Karpas-422 (cell line): ENCODE results near the gene SYNGR4. TPM values are rescaled to one million over a fixed set of nuclear protein-coding genes. Genes with fewer than 3 reads are reported as not detected.

Experiments used
- DNase-seq: peaks from one replicate; pipeline ENCODE4 v3.0.0-alpha.2; 2015
- H2AFZ ChIP-seq: fragments of 200-600 bp; sonication (generic); 2 replicates; pipeline ENCODE4 v1.6.1; 2014; ENCODE audit warnings: antibody characterized with exemption, low read length, mixed read lengths
- H3K27ac ChIP-seq: fragments of 200-600 bp; sonication (generic); 2 replicates; pipeline ENCODE4 v1.5.1; 2014; ENCODE audit warnings: mild to moderate bottlenecking, low read length, moderate library complexity
- H3K27me3 ChIP-seq: fragments of 200-600 bp; sonication (generic); 2 replicates; pipeline ENCODE4 v1.6.1; 2014; ENCODE audit warnings: low read length, mixed read lengths
- H3K36me3 ChIP-seq: fragments of 200-600 bp; sonication (generic); 2 replicates; pipeline ENCODE4 v1.6.1; 2014; ENCODE audit warnings: low read length, mixed read lengths; ENCODE audit not compliant: insufficient read depth
- H3K4me1 ChIP-seq: fragments of 200-600 bp; sonication (generic); 2 replicates; pipeline ENCODE4 v1.6.1; 2014; ENCODE audit warnings: mild to moderate bottlenecking, low read length, mixed read lengths
- H3K4me2 ChIP-seq: fragments of 200-600 bp; sonication (generic); 2 replicates; pipeline ENCODE4 v1.6.1; 2014; ENCODE audit warnings: low read length, low read depth, mild to moderate bottlenecking; ENCODE audit not compliant: poor library complexity, severe bottlenecking
- H3K4me3 ChIP-seq: fragments of 200-600 bp; sonication (generic); 2 replicates; pipeline ENCODE4 v1.5.1; 2014; ENCODE audit warnings: mild to moderate bottlenecking, antibody characterized with exemption, low read length, mixed read lengths
- H3K79me2 ChIP-seq: fragments of 200-600 bp; sonication (generic); 2 replicates; pipeline ENCODE4 v1.6.1; 2014; ENCODE audit warnings: mild to moderate bottlenecking, low read length, mixed read lengths
- H3K9ac ChIP-seq: fragments of 200-600 bp; sonication (generic); 2 replicates; pipeline ENCODE4 v1.6.0; 2014; ENCODE audit warnings: low read length
- H3K9me2 ChIP-seq: fragments of 200-600 bp; sonication (generic), shearing (Covaris generic); replicated peaks from 2 replicates; pipeline ENCODE4 v1.6.0; 2014; ENCODE audit warnings: mild to moderate bottlenecking, low read length, moderate library complexity; ENCODE audit not compliant: insufficient read depth
- H3K9me3 ChIP-seq: fragments of 300-700, 200-600 bp; sonication (generic); 2 replicates; pipeline ENCODE4 v1.6.1; 2014; ENCODE audit warnings: low read length, mixed read lengths
- H4K20me1 ChIP-seq: fragments of 200-600 bp; sonication (generic); 2 replicates; pipeline ENCODE4 v1.6.1; 2014; ENCODE audit warnings: mild to moderate bottlenecking, antibody characterized with exemption, low read length, low read depth; ENCODE audit not compliant: insufficient read depth
- total RNA-seq: library from RNA; depleted of rRNA; stranded (reverse); fragments of >200 nt; shearing (Covaris generic); gene quantifications from 2 replicates; pipeline ENCODE4 v1.2.3, GENCODE V29; 2014; ENCODE audit warnings: low replicate concordance

Gene SYNGR4
- total RNA-seq, 1 experiment from 2014 or later: not detected

DNA sequence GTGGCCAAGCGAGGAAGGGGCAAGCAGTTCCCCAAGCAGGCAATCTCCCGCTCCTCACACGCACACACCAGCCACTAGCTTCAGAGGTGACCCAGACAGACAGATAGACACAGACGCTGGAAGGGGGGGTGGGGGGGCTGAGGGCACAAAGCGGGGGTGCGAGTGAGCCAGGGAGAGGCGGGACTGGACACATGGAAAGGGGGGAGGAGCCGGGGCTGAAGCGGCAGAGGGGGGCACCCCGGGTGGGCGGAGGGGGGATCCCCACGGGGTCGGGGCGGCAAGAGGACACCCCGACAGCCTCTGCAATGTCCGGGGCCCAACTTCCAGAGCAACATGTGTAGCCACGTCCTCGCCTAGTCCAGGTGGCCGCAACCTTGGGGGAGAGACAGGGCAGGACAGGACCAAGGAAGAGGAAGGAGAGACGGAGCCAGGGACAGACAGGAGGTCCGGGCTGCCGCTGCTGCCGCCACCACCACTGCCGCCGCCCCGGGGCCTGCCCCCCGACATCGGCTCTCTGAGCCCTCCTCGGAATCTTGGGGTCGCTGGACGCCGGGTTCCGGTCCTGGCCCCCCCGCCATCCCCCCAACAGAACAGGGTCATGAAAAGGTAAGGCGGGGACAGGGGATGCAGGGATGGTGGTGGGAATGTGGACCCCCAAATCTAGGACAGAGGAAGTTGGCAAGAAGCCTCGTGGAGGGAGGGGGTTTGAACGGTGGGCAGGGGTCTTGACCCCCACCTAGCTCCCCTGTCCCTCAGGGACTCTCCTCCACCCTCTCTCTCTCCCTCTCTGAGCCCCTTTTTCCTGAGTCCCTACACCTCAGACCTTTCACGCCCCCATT lies 30.4 kb downstream of the SYNGR4 start:
- no peaks in the 10 kb centered on the region for H3K9me2 ChIP-seq
- no peaks in the 10 kb centered on the region for H3K27me3 ChIP-seq
- no peak overlapping the region for H3K9ac ChIP-seq
- no peak overlapping the region for H3K4me2 ChIP-seq
- H4K20me1 ChIP-seq: no peaks in the 10 kb centered on the region
- H3K4me1 ChIP-seq: peaks cover 7% of the 10 kb centered on the region
- H3K36me3 ChIP-seq: no peaks in the 10 kb centered on the region
- H2AFZ ChIP-seq: no peak overlapping the region
- no peaks in the 10 kb centered on the region for H3K9me3 ChIP-seq
- H3K79me2 ChIP-seq: peaks cover 15% of the 10 kb centered on the region
- H3K27ac ChIP-seq: no peak overlapping the region
- DNase-seq: no peak
- no peak overlapping the region for H3K4me3 ChIP-seq

DNA sequence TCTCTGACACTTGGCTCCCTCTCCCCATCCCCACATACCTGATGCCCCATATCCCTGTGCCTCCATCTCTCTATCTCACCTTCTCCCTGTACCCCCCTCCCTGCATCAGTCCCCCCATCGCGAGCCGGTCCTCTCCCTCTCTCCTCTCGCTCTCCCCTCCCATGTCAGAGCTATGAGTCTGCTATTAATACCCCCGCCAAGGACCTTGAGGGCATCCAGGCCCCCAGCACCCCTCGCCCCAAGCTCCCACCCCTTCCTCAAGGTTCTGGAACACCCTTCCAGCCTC lies 30.9 kb downstream of the SYNGR4 start:
- Histone ChIP-seq H3K4me2 (no peak overlapping the region), H3K27me3 (no peaks in the 10 kb centered on the region), H3K36me3 (no peaks in the 10 kb centered on the region), H4K20me1 (no peaks in the 10 kb centered on the region), H3K4me3 (no peak overlapping the region), H3K27ac (no peak overlapping the region), H3K79me2 (peaks cover 12% of the 10 kb centered on the region), H3K9ac (no peak overlapping the region), H2AFZ (no peak overlapping the region), H3K9me3 (no peaks in the 10 kb centered on the region), H3K9me2 (no peaks in the 10 kb centered on the region), H3K4me1 (peaks cover 5% of the 10 kb centered on the region)
- DNase-seq: no peak

DNA sequence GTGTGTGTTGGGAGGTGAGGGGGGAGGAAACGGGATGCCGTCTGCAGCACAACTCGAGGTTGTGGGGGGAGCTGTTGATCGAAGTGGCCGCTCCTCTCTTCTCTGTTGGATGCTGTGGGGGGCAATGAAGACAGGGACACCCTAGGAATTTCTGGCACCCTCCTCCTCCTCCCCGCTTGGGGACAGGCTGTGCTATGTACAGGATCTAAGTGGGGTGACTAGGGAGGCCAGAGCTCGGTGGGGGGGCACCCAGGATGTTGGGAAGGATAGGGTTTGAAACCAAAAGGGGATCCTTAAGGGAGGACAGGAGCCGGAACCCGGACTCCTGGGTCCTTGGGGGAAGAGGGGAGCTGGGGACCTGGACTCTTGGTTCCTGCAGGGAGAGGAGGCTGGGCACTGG lies 31.3 kb downstream of the SYNGR4 start:
- Histone ChIP-seq H2AFZ (no peak overlapping the region), H3K4me2 (no peak overlapping the region), H3K4me1 (peaks cover 8% of the 10 kb centered on the region), H3K9me2 (no peaks in the 10 kb centered on the region), H3K27me3 (no peaks in the 10 kb centered on the region), H3K27ac (no peak overlapping the region), H3K79me2 (peaks cover 8% of the 10 kb centered on the region), H3K9me3 (no peaks in the 10 kb centered on the region), H3K9ac (no peak overlapping the region), H3K36me3 (no peaks in the 10 kb centered on the region), H4K20me1 (no peaks in the 10 kb centered on the region), H3K4me3 (no peak overlapping the region)
- DNase-seq: no peak

DNA sequence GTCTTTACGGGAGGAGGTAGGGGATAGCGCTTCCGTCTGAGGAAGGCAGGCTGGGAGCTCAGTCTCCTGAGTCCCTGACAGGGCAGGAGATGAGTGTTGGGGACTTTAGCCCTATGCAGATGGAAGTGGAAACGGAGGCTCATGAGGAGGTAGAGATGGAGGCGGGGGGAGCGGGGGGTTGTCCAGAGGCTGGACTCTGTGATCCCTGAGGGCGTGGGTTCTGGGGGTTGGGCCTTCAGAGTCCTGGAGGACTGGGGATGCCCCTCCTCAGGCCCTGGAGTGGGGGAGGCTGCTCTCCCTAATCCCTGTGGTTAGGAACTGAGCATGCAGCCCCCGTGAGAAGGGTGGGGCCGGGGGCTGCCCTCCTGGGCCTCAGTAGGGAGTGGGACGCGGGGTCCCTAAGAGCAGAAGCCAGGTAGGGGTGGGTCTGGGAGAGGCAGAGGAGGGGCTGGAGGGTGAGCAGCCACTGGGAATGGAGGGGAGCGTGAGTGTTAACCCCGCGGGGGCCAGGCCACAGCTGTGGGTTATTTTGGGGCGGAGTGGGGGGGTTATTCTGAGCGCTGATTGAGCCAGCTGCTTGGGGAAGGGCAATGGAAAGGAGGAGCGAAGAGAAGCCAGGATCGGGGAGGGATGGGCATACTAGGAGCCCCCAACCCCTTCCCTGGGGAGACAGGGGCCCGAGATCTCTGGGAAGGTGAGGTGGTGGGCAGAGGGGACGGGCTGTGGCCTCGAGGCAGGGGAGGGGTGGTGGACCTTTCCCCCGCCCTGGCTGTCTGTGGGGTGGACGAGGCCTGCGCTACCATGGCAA lies 32.1 kb downstream of the SYNGR4 start:
- no peaks in the 10 kb centered on the region for H3K9me3 ChIP-seq
- H3K4me1 ChIP-seq: peaks cover 9% of the 10 kb centered on the region
- H3K4me2 ChIP-seq: no peak overlapping the region
- no peak overlapping the region for H2AFZ ChIP-seq
- DNase-seq: no peak
- H3K4me3 ChIP-seq: no peak overlapping the region
- no peaks in the 10 kb centered on the region for H3K36me3 ChIP-seq
- no peaks in the 10 kb centered on the region for H4K20me1 ChIP-seq
- no peak overlapping the region for H3K9ac ChIP-seq
- H3K27ac ChIP-seq: no peak overlapping the region
- H3K27me3 ChIP-seq: no peaks in the 10 kb centered on the region
- peaks cover 1% of the 10 kb centered on the region for H3K79me2 ChIP-seq
- H3K9me2 ChIP-seq: no peaks in the 10 kb centered on the region

DNA sequence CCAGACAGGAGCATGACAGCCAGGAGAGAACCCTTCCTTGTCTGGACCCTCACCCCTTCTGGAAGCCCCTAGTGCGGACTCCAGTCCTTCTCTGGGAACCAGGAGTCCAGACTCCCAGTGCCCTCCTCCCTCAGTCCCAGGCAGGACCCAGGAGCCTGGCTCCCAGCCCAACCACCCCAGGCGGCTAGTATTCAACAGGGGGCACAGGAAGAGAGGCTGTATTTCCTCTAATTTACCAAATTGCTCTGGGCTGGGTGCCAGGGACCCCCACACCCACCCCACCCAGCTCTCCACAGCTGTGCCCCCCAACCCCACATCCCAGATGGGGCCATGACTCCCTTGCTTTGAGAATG lies 32.6 kb downstream of the SYNGR4 start:
- H3K4me2 ChIP-seq: no peak overlapping the region

DNA sequence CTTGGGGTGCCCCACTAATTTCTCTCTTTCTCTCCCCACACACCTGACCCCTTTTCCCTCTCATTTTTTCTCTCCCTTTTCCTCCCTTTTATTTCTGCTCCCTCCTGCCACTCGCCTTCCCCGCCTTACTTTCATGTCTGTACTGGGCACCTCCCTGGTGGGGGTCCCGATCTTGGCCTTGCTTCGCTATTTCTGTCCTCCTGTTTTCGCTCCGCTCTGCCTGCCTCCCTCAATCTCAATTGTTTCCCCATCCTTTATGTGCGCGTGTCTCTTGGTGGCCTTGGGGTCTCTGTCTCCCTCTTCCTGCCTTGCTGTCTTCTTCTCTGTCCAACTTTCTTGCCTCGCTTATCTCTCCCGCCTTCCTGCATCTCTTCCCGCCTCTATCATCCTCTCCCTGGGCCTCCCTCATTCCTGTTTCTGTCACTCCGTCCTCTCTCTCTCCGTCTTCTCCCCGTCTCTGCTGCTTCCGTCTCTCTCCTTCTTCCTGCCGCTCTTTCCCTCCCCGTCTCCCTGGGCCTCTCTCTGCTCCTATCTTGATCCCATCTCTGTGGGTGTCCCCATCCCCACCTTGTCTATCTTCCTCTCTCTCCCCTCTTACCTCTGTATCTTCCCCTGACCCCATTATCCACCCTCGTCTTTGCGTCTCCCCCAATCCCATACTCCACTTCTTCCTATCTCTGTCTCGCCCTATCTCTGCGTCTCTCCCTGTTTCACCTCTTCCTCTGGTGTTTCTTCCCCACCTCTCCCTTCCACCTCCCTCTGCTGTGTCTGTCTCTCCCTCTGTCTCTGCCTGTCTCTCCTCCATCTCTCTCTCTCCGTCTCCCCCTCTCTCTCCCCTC lies 33.3 kb downstream of the SYNGR4 start:
- H3K4me2 ChIP-seq: no peak overlapping the region
- no peak overlapping the region for H2AFZ ChIP-seq
- no peak for DNase-seq
- no peaks in the 10 kb centered on the region for H3K9me3 ChIP-seq
- H4K20me1 ChIP-seq: no peaks in the 10 kb centered on the region
- no peak overlapping the region for H3K4me3 ChIP-seq
- H3K27me3 ChIP-seq: no peaks in the 10 kb centered on the region
- H3K27ac ChIP-seq: no peak overlapping the region
- no peaks in the 10 kb centered on the region for H3K9me2 ChIP-seq
- peaks cover 6% of the 10 kb centered on the region for H3K4me1 ChIP-seq
- no peaks in the 10 kb centered on the region for H3K79me2 ChIP-seq
- no peak overlapping the region for H3K9ac ChIP-seq
- no peaks in the 10 kb centered on the region for H3K36me3 ChIP-seq

More for the DNA sequence above, 32.6 kb downstream of the SYNGR4 start:
- no peak overlapping the region for H3K9ac ChIP-seq
- H3K9me2 ChIP-seq: no peaks in the 10 kb centered on the region
- no peak overlapping the region for H3K27ac ChIP-seq
- no peaks in the 10 kb centered on the region for H4K20me1 ChIP-seq
- H3K9me3 ChIP-seq: no peaks in the 10 kb centered on the region
- no peaks in the 10 kb centered on the region for H3K36me3 ChIP-seq
- H3K4me3 ChIP-seq: no peak overlapping the region
- H2AFZ ChIP-seq: no peak overlapping the region
- H3K79me2 ChIP-seq: no peaks in the 10 kb centered on the region
- DNase-seq: no peak
- H3K4me1 ChIP-seq: peaks cover 7% of the 10 kb centered on the region
- H3K27me3 ChIP-seq: no peaks in the 10 kb centered on the region

DNA sequence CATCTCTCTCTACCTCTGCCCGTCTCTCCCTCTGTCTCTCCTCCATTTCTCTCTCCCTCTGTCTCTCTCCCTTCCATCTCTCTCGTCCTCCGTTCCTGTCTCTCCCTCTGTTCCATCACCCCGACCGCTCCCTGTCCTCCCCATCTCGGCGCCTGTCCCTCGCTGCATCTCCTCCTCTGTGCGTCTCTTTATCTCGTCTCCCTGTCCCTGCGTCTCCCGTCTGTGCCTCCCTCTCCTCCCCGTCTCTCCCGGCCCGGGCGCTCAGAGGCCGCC lies 33.9 kb downstream of the SYNGR4 start:
- no peak overlapping the region for H3K9ac ChIP-seq
- no peak overlapping the region for H3K4me2 ChIP-seq
- H3K4me1 ChIP-seq: peaks cover 6% of the 10 kb centered on the region
- no peak for DNase-seq
- H3K27ac ChIP-seq: no peak overlapping the region
- H3K4me3 ChIP-seq: no peak overlapping the region
- H3K79me2 ChIP-seq: no peaks in the 10 kb centered on the region
- no peaks in the 10 kb centered on the region for H3K27me3 ChIP-seq
- no peaks in the 10 kb centered on the region for H3K36me3 ChIP-seq
- no peaks in the 10 kb centered on the region for H4K20me1 ChIP-seq
- H3K9me2 ChIP-seq: no peaks in the 10 kb centered on the region
- no peak overlapping the region for H2AFZ ChIP-seq
- H3K9me3 ChIP-seq: no peaks in the 10 kb centered on the region
